Measurements from ENCODE around the gene GTF2F1. TPM values are rescaled to one million over a fixed set of nuclear protein-coding genes. Genes with fewer than 3 reads are reported as not detected.

GTF2F1 gene
- total RNA-seq, 1 experiment from 2014 or later, result 67.2 TPM

DNA sequence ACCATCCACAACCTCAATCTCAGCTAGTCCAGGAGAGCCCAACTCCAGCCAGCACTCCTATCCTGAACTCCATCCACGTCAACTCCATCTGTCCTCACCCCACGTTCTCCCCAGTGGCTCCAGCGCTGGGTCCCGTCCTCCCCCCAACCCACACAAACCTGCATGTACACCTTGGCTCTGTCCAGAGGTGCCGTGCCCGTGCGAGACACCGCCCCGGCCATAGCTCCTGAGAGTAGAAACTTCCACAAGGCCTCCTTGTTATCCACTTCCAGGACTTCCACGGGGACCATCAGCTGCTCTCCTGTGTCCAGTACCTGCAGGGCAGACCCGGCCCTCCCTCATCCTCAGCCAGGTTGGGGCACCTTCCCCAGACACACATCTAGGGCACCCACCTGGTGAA, 38.9 kb upstream of the GTF2F1 start:
- Histone ChIP-seq H3K79me1 (ENCODE audit: insufficient read depth, low read depth, low read length, poor library complexity, severe bottlenecking) (no peaks in the 10 kb centered on the region), H3K23ac (ENCODE audit: insufficient read length, low read depth, low read length) (no peak overlapping the region), H3K4me2 (ENCODE audit: insufficient read depth, insufficient read length, low read length) (no peak overlapping the region), H3K9ac (ENCODE audit: extremely low read depth, insufficient read length, low read length) (no peak overlapping the region), H4K5ac (ENCODE audit: insufficient read length, low read depth, low read length) (no peak overlapping the region), H3K9me3 (ENCODE audit: control insufficient read depth, low read depth, low read length) (no peaks in the 10 kb centered on the region), H3K27me3 (ENCODE audit: insufficient read depth, low read length) (no peaks in the 10 kb centered on the region), H3K27ac (ENCODE audit: insufficient read length, low read depth, low read length) (no peak overlapping the region), H4K20me1 (ENCODE audit: control insufficient read depth, insufficient read depth, insufficient read length) (no peaks in the 10 kb centered on the region), H4K91ac (ENCODE audit: insufficient read length, low read depth, low read length) (no peak overlapping the region), H3K56ac (ENCODE audit: insufficient read length, low read depth, low read length) (no peak overlapping the region), H2BK12ac (ENCODE audit: insufficient read length, low read depth, low read length) (no peak overlapping the region), H2BK120ac (ENCODE audit: low read depth, low read length, poor library complexity, severe bottlenecking) (no peak overlapping the region), H3T11ph (ENCODE audit: low read length) (no peak overlapping the region), H3K23me2 (ENCODE audit: insufficient read length, low read depth, low read length, poor library complexity, severe bottlenecking) (no peaks in the 10 kb centered on the region), H3K79me2 (ENCODE audit: insufficient read depth, low read length) (no peaks in the 10 kb centered on the region), H2BK20ac (ENCODE audit: low read depth, low read length, poor library complexity, severe bottlenecking) (no peak overlapping the region), H3K4ac (ENCODE audit: low read depth, low read length) (no peak overlapping the region), H2AK5ac (ENCODE audit: insufficient read length, low read length) (no peak overlapping the region), H3K14ac (ENCODE audit: insufficient read depth, low read length) (no peak overlapping the region), H2BK15ac (ENCODE audit: low read depth, low read length) (no peak overlapping the region), H2BK5ac (ENCODE audit: insufficient read length, low read length) (no peak overlapping the region), H3K18ac (ENCODE audit: insufficient read length, low read depth, low read length) (no peak overlapping the region), H2AFZ (ENCODE audit: low read length) (no peak overlapping the region), H3K4me1 (ENCODE audit: insufficient read depth, low read length) (no peaks in the 10 kb centered on the region), H4K8ac (replicated peaks; ENCODE audit: insufficient read length, low read depth, low read length) (no peak overlapping the region)
- Mint-ChIP-seq H3K27me3 (ENCODE audit: low read depth) (peaks cover 26% of the 10 kb centered on the region), H3K9me3 (no peaks in the 10 kb centered on the region; a peak in 2 of 5 replicates), H3K4me1 (peaks cover 0 to 5% of the 10 kb centered on the region in 2 experiments; a peak in 1 of 4 replicates), H3K27ac (no peak overlapping the region; a peak in 1 of 7 replicates), H3K36me3 (ENCODE audit: insufficient read depth in 1 of 3, low read depth in 3 of 3) (no peaks in the 10 kb centered on the region), H3K4me3 (no peak overlapping the region)
- no peak for DNase-seq
- TF ChIP-seq, protein P1, sequence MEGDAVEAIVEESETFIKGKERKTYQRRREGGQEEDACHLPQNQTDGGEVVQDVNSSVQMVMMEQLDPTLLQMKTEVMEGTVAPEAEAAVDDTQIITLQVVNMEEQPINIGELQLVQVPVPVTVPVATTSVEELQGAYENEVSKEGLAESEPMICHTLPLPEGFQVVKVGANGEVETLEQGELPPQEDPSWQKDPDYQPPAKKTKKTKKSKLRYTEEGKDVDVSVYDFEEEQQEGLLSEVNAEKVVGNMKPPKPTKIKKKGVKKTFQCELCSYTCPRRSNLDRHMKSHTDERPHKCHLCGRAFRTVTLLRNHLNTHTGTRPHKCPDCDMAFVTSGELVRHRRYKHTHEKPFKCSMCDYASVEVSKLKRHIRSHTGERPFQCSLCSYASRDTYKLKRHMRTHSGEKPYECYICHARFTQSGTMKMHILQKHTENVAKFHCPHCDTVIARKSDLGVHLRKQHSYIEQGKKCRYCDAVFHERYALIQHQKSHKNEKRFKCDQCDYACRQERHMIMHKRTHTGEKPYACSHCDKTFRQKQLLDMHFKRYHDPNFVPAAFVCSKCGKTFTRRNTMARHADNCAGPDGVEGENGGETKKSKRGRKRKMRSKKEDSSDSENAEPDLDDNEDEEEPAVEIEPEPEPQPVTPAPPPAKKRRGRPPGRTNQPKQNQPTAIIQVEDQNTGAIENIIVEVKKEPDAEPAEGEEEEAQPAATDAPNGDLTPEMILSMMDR (conservative IDR thresholded peaks at IDR 0.05), result no peak
- no CpG with 5 or more reads among the region's 11 CpGs for WGBS (ENCODE audit: extremely low coverage, insufficient read length, low lambda C conversion rate)
